ENCODE measurements around the gene ARMCX6. TPM values are rescaled to one million over a fixed set of nuclear protein-coding genes. Genes with fewer than 3 reads are reported as not detected.

The ARMCX6 gene
- total RNA-seq, 1 experiment from 2014 or later = 32.2 TPM

- Histone ChIP-seq H3K79me2 (ENCODE audit: insufficient read depth, low read length) (no peaks in the 10 kb centered on the region), H3K27ac (ENCODE audit: low read depth, low read length) (no peak overlapping the region), H3K27me3 (ENCODE audit: insufficient read depth, low read length) (no peaks in the 10 kb centered on the region), H2AFZ (ENCODE audit: low read depth, low read length, poor library complexity, severe bottlenecking) (no peak overlapping the region), H3K9me3 (ENCODE audit: control insufficient read depth in 1 of 2, insufficient read depth in 1 of 2, low read depth in 1 of 2, low read length in 2 of 2) (no peaks in the 10 kb centered on the region), H4K20me1 (ENCODE audit: insufficient read depth) (no peaks in the 10 kb centered on the region), H3K36me3 (ENCODE audit: control insufficient read depth in 1 of 2, insufficient read depth in 2 of 2, low read length in 2 of 2) (no peaks in the 10 kb centered on the region), H3K9me2 (ENCODE audit: insufficient read depth) (no peaks in the 10 kb centered on the region), H3K4me2 (ENCODE audit: low read length) (no peak overlapping the region), H3K4me1 (ENCODE audit: control insufficient read depth in 1 of 2, insufficient read depth in 2 of 2, low read length in 2 of 2) (no peaks in the 10 kb centered on the region), H3K4me3 (replicated peaks in 1 of 2; ENCODE audit: low read depth in 1 of 2, low read length in 2 of 2) (no peak overlapping the region), H3K9ac (ENCODE audit: low read length) (no peak overlapping the region)
- RAD21 ChIA-PET (ENCODE audit: low non-redundant PET in 1 of 2, low total read pairs in 2 of 2, uncharacterized antibody in 2 of 2, unreplicated experiment in 2 of 2) = no interaction called here
- DNase-seq (ENCODE audit: low read depth, low spot score) (no peak), ATAC-seq (no peak)
- CTCF ChIA-PET = no interaction called here
- POLR2A ChIA-PET = no interaction called here
- no TSS peak for BruUV-seq (replicated peaks)
- TF ChIP-seq ZBTB33 (IDR thresholded peaks at IDR 0.05; ENCODE audit: extremely low read depth, insufficient replicate concordance, low read length) = no peak
- no peak for TF ChIP-seq SP1 (IDR thresholded peaks at IDR 0.05; ENCODE audit: low read depth)
- TF ChIP-seq RAD21 (IDR thresholded peaks at IDR 0.05; ENCODE audit: low read depth) = no peak
- no peak for TF ChIP-seq ZNF274 (IDR thresholded peaks at IDR 0.05; ENCODE audit: low read depth, low read length)
- TF ChIP-seq CBX3 (IDR thresholded peaks at IDR 0.05; ENCODE audit: low read depth) = no peak
- no peak for TF ChIP-seq ZFX (IDR thresholded peaks at IDR 0.05)
- no peak for TF ChIP-seq EGR1 (IDR thresholded peaks at IDR 0.05; ENCODE audit: low read depth)
- TF ChIP-seq REST (IDR thresholded peaks at IDR 0.05; ENCODE audit: low read depth) = no peak
- no peak for TF ChIP-seq POLR2AphosphoS5 (IDR thresholded peaks at IDR 0.05; ENCODE audit: low read depth, low read length)
- no peak for TF ChIP-seq CTCF (IDR thresholded peaks at IDR 0.05 in 2 of 3, conservative IDR thresholded peaks at IDR 0.05 in 1 of 3; ENCODE audit: borderline replicate concordance in 1 of 3, insufficient read depth in 1 of 3, low read depth in 2 of 3, low read length in 2 of 3)
- TF ChIP-seq ATF3 (IDR thresholded peaks at IDR 0.05) = no peak
- no peak for TF ChIP-seq YY1 (IDR thresholded peaks at IDR 0.05; ENCODE audit: extremely low read depth, insufficient replicate concordance, low read depth, low read length)
- intact Hi-C loops (cut with micrococcal nuclease) = no loop called here
Measured at GRCh38 chrX:101642093-101642492, 24.3 kb upstream of the ARMCX6 start.
